PC-3 (cell line): ENCODE measurements around the gene RANBP3.

ENCODE experiments used
- CTCF ChIP-seq: fragments of 300-600 bp; sonication (generic); conservative IDR thresholded peaks from 2 replicates; pipeline ENCODE4 v1.5.1; 2017; ENCODE audit warnings: antibody characterized with exemption, low read depth, mild to moderate bottlenecking, low read length
- EZH2phosphoT487 ChIP-seq: fragments of 300-600 bp; sonication (generic); IDR thresholded peaks from 2 replicates; pipeline ENCODE4 v1.6.1; 2018; ENCODE audit warnings: mild to moderate bottlenecking, antibody characterized with exemption, low read length, borderline replicate concordance

- TF ChIP-seq CTCF (no peak), EZH2phosphoT487 (no peak)
Observed at GRCh38 chr19:5966941-5967340, 11.0 kb downstream of the RANBP3 start.
